Left cardiac atrium (tissue), 4 donors: ENCODE results near the gene CSMD2. TPM values are rescaled to one million over a fixed set of nuclear protein-coding genes. Genes with fewer than 3 reads are reported as not detected.
A peak's percentile ranks its signal among the peaks of the same experiment; 100 is the strongest.

Experiments used
- ATAC-seq, 2 donors: fragments of 200-7000 bp; cut with Tn5 transposase; one replicate each; pipeline ENCODE4 v1.9.1; 2020; ENCODE audit warnings: mild to moderate bottlenecking in 2 of 2, moderate library complexity in 2 of 2
- DNase-seq: peaks from one replicate; pipeline ENCODE4 v3.0.0-alpha.2; 2020
- intact Hi-C, 2 donors: fragments of 100-400 bp; cut with DNase I; formaldehyde crosslinking; loops; one replicate each; pipeline versions ENCODE4 v1.14.1 to v1.15.1; 2022 to 2023
- total RNA-seq, 2 donors: library from RNA; stranded (reverse); fragmentation: NEBNext Ultra II Directional; extraction: Animal tissue kit (Norgen Biotek cat#: 25700); gene quantifications; one replicate each; pipeline ENCODE4 v1.2.1, GENCODE V29; 2021
- donor health status: DM: no; HTN: yes; CAD: no.
- donor health status: DM: no; HTN: yes; CAD: no; lungs with severe emphysema.
- donor health status: DM: yes; HTN: yes; CAD: no.
- donor health status: Dilated cardiomyopathy.

The CSMD2 gene
- total RNA-seq, 2 donors from 2014 or later, result 0.29 to 0.58 TPM

DNA sequence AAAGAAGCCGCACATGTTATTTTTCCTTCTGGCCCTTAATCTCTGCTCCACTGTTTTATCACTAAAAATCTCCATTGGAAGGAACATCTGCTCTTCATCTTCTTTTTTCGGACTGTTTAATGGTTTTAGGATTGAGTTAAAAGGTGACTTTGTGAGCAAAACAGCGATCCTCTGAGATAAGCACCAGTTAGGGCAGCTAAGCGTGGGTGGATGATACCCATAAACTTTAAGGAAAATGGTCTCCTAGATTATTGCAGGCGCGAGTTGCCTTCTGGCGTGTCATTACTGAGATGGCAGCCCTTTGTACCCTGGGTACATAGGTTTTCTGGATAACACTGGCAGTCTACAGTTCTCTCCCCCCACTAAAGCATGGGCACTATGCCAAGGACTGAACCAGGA, 345.1 kb downstream of the CSMD2 start:
- intact Hi-C loops, result no loop called here
- DNase-seq (no peak), ATAC-seq (no peak)

DNA sequence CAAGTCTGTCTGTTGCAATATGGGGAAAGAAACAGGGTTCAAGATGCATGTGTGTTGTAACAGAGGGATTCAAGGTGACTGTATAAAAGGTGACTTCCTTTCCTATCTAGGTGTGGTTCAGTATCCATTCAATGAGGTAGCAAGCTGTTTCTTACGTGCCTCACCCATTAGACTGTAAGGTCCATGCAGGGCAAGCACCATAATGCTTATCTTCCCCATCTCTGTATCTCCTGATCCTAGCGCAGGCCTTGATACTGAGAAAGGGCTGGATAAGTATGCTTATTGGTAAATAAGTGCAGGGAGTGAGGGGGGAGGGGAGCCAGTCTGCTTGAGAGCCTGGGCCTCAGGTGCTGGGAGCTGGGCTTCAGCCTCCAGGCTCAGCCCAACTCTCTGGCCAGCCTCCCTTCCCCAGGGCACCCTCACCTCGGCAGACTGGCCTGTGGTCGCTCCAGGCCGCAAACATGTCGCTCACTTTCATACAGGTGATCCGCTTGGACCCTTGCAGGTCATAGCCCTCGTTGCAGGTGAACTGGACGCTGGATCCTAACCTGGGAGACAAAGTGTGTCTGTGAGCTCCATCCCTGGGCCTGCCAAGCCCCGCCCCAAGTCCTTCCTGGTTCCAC, 345.6 kb downstream of the CSMD2 start:
- no peak for ATAC-seq
- intact Hi-C loops, result no loop called here

DNA sequence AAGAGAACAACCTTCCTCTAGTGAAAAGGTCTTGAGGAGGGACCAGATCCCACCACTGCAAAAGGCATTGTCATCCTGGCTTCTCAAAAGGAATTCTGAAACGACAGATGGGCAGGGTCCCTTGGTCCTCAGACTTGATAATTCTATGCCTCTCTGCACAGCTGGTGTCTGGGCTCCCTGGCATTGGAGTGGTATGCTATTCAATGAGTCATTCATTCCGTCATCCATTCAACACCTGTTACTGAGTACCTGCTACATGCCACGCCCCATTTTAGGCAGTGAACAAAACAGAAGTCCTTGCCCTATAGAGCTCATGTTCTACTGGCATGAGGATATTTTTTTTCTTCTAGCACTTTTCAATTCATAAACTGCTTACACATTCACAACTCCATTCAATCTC, 347.0 kb downstream of the CSMD2 start:
- no peak for ATAC-seq
- intact Hi-C loops, result no loop called here
- DNase-seq, result no peak

More for the DNA sequence above, 345.6 kb downstream of the CSMD2 start:
- no peak for DNase-seq

DNA sequence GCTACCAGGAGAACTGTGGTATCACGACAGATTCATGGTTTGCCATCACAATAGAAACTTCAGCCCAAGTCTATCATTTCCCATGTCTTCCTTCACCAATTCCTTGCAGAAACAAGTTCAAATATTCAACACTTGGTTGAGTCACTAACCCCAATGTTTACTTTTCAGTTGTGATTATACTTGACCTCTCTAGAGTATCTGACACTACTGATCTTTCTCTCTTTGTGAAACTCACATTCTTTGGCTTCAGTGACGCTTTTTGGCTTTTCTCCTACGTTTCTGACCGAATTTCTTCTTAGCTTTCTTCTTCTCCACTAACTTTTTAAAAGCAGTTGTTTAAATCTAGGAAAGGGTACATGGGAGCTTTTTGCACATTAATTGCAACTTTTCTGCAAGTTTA, 350.0 kb downstream of the CSMD2 start:
- no peak for DNase-seq
- intact Hi-C loops, result no loop called here
- no peak for ATAC-seq

DNA sequence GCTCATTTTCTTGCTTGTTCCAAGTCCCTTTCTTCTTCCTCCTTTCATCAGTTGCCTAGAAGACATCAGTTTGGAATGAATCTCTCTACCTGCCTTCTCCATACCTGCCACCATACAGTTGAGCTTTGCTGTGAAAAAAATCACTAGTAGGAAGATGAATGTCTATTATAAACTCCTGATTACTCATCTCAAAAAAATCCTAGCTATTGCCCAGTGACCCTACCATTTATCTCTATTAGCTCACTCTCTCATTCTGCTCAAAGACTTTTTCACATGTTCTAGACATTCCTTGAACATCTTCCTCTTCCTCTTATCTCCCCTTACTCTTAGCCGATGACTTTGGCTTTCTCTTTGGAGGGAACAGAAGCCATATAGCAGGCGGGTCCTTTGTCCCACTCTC, 350.9 kb downstream of the CSMD2 start:
- intact Hi-C loops, result no loop called here
- ATAC-seq, result no peak
- no peak for DNase-seq

DNA sequence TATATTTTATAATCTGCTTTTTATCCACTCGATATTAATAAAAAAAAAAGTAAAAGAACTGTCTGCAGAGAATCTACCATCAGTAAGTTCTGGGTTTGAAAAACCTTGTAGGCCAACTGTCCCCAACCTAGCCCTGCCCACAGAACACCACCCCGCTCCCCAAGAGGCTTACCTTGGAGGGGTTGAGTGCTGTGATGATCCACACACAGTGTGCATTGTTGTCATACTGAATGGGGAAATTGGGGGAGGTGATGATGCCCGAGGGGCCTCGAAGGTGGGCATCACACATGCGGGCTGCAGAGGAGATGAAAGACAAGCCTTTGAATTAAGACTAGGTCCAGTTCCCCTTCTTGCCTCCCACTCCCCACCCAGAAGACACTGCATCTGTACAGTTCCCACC, 354.5 kb downstream of the CSMD2 start:
- intact Hi-C loops, result no loop called here
- ATAC-seq (no peak), DNase-seq (no peak)

DNA sequence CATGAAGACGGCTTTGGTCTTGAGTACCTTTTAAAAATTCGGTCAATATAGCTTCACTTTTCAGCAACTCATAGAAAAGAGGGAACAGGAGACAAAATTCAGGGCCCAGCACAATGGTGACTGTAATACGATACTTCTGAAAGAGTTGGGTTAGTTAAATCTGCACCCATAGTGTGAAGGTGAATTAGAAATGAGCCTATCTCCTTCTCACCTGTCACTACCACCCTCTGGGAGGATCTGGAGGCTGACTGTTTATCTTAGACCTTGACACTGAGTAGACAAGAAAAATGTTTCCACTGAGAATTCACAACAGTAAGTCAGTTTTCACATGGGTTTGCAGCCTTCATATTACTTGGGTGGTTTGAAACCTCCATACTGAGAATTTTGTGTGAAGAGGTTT, 359.0 kb downstream of the CSMD2 start:
- DNase-seq (no peak), ATAC-seq (no peak)
- intact Hi-C loops, result no loop called here

DNA sequence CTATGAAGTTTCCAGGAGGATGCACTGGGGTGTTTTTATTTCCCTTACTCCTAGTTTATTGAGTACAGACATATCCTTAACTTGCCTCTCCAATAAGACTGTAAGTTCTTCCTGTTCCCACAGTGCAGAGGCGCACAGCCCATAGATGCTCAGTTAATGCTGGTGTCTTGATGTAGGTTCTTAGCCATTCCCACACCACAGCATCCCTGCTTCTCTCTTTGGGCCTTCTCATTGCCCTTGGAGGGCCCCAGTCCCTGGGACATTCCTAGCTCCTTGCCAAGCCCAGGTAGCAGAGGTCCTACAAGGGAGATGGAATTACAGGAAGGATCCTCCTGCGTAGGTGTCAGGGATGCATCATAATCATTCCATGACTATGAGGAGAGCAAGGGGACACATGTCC, 362.8 kb downstream of the CSMD2 start:
- intact Hi-C loops, result no loop called here
- no peak for ATAC-seq

DNA sequence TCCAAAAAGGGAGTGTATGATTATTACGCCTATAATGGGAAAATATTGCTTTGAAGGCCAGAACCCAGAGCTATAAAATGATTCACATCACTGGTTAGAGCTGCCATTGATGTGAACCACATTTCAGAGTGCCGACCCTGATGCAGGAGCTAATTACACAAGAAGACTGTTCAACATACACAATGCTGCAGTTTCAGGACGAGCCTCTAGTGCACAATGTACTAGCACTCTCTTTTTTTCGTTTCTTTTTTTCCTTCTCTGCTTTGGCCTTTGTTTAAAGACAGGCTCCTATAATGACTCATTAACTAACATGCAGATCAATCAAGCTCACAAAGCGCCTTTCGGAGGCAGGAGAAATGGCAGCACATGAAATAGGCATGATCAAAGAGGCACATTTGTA, 367.2 kb downstream of the CSMD2 start:
- DNase-seq (no peak), ATAC-seq (no peak)
- intact Hi-C loops, result no loop called here

More for the DNA sequence above, 362.8 kb downstream of the CSMD2 start:
- no peak for DNase-seq

DNA sequence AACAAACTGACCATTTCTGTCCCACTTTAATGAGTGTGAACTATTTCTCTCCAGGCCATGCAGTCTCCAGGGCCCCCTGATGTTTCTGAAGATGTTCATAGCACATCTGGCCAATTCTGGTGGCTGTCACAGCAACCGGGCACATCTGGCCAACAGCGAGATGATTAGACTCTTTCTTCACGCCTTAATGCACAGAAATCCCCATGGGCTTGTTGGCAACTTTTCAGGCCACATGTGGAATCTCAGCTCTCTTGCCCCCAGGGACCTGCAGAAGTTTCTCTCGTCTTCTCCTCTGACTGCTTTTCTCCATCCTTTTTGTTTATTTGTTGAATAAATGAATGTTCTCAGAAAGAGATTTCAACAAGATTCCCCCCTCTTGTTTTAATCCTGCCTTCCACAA, 372.4 kb downstream of the CSMD2 start:
- DNase-seq (no peak), ATAC-seq (no peak)
- intact Hi-C loops, result no loop called here

DNA sequence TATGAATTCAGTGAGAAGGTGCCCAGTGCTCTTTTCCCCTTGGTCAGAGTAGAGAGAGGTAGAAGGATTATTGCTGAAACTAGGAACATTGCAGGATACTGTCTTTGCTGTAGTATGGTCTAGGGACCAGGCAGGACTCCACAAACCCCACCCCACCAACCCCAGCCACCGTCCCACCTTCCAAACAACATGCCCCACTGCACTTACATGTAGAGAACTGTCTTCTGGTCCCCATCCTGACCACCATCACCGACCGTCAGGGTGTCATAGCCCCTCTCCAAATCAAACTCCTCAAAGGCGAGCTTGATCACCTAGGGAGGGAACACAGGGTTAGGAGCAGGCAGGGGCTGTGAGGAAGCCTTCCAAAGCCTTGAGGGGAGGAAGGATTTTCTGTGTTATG, 372.8 kb downstream of the CSMD2 start:
- DNase-seq (no peak), ATAC-seq (no peak)
- intact Hi-C loops, result no loop called here

DNA sequence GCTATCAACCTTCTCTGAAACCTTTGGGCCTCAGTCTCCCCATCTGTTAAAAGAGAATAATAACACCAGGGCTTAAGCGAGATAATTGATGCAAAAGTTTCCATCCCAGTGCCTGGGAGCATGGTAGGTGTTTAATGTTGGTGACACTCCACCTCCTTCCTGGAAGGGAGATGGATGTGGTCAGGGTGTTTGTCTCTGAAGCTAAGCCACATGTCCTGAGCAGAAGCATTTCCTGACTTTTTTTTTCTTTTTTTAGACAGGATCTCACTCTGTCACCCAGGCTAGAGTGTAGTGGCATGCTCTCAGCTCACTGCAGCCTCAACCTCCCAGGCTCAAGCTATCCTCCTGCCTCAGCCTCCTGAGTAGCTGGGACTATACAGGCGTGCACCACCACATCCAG, 373.8 kb downstream of the CSMD2 start:
- intact Hi-C loops, result no loop called here
- ATAC-seq (no peak), DNase-seq (no peak)

DNA sequence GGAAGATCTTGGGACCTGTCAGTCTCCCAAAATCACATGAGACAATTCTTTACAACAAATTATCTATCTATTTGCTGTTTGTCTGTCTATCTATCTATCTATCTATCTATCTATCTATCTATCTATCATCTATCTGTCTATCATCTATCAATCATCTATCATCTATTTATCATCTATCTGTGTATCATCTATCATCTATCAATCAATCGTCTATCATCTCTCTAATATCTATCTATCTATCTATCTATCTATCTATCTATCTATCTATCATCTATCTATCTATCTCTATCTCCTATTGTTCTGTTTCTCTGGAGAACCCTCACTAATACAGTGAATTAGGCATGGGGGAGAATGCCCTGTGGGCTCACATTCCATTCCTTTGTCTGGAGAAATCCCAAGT, 374.5 kb downstream of the CSMD2 start:
- DNase-seq (no peak), ATAC-seq (no peak)
- intact Hi-C loops, result no loop called here

DNA sequence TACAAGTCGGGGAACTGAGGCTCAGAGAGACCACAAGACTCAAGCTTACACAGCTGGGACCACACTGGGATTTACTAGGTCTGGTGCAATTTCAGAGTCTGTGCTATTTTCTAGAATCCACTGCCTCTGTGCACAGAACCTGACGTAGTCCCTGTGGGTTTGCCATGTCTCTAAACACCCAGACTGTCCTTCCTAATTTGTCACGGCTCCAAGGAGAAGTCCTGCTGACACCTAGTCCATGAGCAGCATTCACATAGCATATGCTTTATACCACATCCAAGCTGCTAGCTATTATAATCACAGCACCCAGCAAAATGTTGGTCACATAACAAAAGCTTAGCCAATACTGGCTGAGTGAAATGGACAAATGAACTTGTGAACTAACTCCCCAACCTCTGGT, 380.2 kb downstream of the CSMD2 start:
- ATAC-seq (no peak), DNase-seq (no peak)
- intact Hi-C loops, result no loop called here

DNA sequence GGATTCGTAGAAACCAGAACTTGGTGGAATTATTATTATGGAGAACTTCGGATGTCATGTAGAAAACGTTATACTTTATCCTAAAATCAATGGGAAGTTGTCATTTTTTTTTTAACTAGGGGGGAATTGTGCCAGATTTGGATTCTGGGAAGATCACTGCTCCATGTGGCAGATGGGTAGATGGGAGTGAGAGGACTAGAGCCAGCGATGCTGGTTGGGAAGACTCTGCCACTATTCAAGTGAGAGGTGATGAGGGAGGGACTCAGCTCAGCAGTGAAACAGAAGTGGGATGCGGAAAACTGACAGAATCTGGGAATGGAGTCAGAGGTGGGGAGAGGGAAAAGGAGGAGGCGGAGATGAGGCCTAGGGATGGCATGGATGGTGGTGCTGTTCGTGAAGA, 382.3 kb downstream of the CSMD2 start:
- DNase-seq (no peak), ATAC-seq (no peak)
- intact Hi-C loops, result no loop called here

DNA sequence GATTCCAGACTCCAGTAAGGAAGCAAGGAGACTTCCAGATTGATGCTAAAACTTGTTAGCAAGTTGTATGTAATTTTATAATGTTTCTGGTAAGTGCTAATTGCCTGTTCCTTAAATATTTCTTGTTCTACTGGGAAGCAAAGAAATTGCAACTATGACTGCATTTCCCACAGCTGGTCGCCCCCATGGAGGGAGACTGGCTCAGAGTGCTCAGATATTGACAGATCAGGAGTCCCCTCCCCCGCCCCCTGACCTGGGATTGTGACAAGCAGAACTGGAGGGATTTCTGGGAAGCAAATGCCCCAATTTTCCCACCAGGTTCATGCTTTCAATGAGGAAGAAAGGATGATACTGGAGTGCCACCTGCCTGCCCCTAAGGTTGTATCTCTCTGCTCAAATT, 383.4 kb downstream of the CSMD2 start:
- no peak for DNase-seq
- intact Hi-C loops, result no loop called here
- no peak for ATAC-seq

DNA sequence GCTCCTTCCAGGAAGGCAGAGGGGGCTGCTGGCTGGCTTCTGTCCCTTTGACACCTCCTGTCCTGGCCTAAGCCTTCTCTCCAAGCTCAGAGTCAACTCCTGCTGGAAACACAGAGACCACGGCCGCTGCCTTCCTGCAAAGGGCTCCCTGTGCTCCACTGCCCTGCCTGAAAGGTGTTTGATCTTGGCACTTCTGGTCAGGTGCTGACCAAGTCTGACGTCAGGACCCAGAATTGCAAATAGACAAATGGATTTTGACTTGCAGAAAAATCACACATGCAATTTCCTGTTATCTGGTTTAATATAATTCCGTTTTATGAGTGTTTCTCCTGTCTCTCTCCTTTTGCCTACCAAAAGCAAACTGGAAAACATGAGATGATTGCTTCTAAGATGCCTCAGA, 387.7 kb downstream of the CSMD2 start:
- ATAC-seq, result no peak
- DNase-seq, result no peak
- intact Hi-C loops, result no loop called here

DNA sequence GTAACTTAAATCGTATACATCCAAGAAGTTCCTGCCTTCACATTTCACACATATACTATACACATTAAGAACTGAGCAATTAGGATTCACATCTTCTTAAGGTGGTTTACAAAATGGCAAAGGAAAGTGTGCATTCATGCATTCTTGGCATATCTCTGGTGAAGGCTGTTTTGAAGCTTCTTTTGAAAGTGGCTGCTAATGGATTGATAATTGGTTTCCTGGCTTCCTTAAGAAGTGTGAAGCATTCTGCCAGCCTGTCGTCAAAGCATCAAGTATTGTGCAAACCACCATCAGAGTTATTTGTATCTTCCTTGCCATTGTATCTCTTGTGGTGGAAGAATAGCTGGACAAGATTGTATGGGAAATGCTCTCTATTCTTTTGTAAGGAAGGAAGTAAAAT, 396.2 kb downstream of the CSMD2 start:
- DNase-seq (no peak), ATAC-seq (no peak)
- intact Hi-C loops, result no loop called here

DNA sequence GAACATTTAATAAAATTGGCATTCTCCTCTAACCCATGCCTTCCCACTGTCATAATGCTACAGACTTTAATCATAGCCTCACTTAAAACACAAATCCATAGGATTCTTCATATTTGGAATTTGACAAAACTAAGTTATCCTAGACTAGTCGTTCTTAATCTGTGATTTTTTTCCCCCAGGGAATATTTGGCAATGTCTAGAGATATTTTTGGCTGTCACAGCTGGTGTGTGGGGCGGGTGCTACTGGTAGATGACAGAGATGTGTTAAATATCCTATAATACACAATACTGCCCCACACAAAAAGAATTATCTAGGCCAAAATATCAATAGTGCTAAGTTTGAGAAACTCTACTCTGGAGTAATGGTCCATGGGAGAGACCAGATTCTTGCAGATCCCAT, 396.9 kb downstream of the CSMD2 start:
- intact Hi-C loops, result no loop called here
- DNase-seq (no peak), ATAC-seq (no peak)

DNA sequence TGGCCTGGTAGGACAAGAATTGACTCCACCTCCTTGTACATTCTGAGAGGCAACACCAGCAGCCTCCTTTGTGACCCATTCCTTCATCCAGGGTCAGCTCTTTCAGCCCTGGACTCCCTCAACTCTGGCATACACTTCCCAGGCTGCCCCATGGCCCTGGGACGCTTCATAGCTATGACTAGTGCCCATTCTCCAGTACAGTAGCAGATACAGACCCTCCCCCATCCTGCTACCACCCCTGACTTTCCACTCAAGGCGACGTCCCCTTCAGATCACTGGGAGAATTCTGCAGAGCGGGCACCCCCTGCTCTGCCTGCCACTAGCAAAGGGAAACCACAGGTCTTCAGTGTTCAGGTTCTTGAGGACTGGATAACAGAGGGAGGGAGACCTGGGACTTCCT, 400.9 kb downstream of the CSMD2 start:
- no peak for DNase-seq
- intact Hi-C loops, result no loop called here
- ATAC-seq, result no peak

DNA sequence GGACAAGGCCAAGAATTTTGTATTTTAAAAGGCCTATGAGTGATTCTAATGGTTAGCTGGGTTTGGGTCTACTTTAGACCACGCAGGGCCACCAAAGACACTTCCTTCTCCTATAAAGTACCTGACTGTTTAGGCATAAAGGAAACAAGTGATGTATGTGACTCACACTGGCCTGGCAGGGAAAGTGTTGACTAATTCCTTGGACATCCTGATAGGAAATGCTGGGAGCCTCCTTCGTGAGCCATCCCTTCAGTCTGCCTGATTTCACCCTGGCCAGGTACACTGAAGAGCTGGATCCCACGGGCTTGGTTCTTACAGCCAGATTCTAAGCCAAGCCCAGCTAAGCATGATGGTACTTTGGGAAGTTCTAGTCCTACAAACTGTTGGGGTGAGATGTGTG, 401.6 kb downstream of the CSMD2 start:
- intact Hi-C loops, result no loop called here
- peak; percentile 30 for DNase-seq
- ATAC-seq, result peak in 1 of 2 donors; percentile 82

DNA sequence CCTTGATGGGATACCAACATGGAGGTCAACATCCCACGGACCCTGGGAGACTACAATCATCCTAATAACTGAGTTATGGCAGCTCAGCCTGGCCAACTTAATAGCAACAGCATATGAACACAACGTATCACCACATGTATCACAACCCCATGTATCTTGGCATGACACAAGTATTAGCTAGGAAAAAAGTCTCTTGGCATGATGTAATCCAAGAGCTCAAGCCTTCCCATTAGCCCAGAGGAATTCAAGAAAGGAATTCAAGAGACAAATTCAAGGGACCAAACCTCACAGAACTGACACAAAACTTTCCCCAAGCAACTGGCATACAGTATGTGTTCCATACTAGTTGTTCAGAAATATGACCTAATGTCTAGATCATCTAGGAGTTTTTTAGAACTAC, 402.1 kb downstream of the CSMD2 start:
- peak in 1 of 2 donors; percentile 42 for ATAC-seq
- intact Hi-C loops, result no loop called here

More for the DNA sequence above, 402.1 kb downstream of the CSMD2 start:
- no peak for DNase-seq
